ENCODE results near the gene PLCXD1.

DNA sequence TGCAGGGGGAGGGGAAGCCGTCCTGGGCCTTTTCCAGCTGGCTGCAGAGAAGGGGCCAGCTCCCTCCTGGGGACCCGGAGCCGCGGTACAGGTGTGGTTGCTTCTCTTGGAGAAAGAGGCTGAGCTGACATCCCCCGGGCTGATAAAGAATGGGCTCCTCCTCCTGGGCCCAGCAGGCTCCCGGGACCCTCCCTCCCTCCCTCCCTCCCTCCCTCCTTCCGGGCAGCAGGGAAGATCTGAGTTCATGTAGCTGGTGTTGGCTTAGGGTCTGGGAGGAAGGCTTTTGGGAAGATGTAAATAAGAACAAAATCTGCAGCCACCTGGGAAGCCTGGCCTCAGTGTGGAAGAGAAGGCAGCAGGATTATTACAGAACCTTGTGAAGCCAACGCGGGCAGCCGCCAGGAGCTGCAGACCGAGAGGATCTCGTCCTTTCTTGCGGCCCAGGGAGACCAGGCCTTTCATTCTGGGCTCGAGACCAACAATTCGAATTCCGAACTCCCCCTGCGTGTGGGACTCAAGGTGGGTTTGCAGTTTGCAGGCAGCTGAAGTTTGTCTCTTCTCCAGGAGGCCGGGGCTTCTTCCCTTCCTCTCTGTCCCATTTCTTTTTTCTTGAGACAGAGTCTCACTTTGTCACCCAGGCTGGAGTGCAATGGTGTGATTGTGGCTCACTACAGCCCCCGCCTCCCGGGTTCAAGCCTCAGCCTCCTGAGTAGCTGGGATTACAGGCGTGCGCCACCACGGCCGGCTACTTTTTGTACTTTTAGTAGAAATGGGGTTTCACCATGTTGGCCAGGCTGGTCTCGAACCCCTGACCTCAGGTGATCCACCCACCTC lies at the start of gene PLCXD1:
- TF ChIP-seq GATA3 (IDR thresholded peaks at IDR 0.05; ENCODE audit: low read depth, low read length) (no peak), GATA2 (IDR thresholded peaks at IDR 0.05; ENCODE audit: low read depth, low read length) (no peak)

All from SH-SY5Y (cell line).